MCF 10A (cell line): ENCODE measurements around the gene EXD3. TPM values are rescaled to one million over a fixed set of nuclear protein-coding genes. Genes with fewer than 3 reads are reported as not detected.

Experiments
- BruUV-seq: library from RNA; stranded (reverse); fragments of 400-500 nt; replicated peaks from 2 replicates; lab custom pipeline; 2021; lab: Mats Ljungman, UMichigan
- CTCF ChIA-PET: fragments of 300-600 bp; sonication (Branson Sonifier 250); formaldehyde crosslinking; extraction: SDS; loops from one replicate; lab custom pipeline; 2021; ENCODE audit warnings: antibody characterized with exemption, inconsistent platforms; lab: Yijun Ruan, JAX
- POLR2A ChIA-PET: fragments of 300-600, 350-650 bp; sonication (Branson Sonifier 250); formaldehyde crosslinking; extraction: SDS; loops from one replicate; lab custom pipeline; 2020; ENCODE audit warnings: antibody characterized with exemption, inconsistent platforms; lab: Yijun Ruan, JAX
- DNase-seq: peaks from one replicate; pipeline ENCODE4 v3.0.0-alpha.2; 2018; ENCODE audit not compliant: unreplicated experiment
- H3K27ac Mint-ChIP-seq: one replicate; pipeline ENCODE4 v1.8.0; 2022; ENCODE audit warnings: mild to moderate bottlenecking, low read depth, mixed read lengths; ENCODE audit not compliant: unreplicated experiment
- H3K27me3 Mint-ChIP-seq: one replicate; pipeline ENCODE4 v1.8.0; 2022; ENCODE audit warnings: mixed read lengths; ENCODE audit not compliant: insufficient read depth, unreplicated experiment
- H3K36me3 Mint-ChIP-seq: one replicate; pipeline ENCODE4 v1.8.0; 2022; ENCODE audit warnings: mild to moderate bottlenecking, moderate library complexity, mixed read lengths; ENCODE audit not compliant: insufficient read depth, unreplicated experiment
- H3K4me1 Mint-ChIP-seq: one replicate; pipeline ENCODE4 v1.8.0; 2022; ENCODE audit warnings: mixed read lengths; ENCODE audit not compliant: insufficient read depth, unreplicated experiment
- H3K4me3 Mint-ChIP-seq: one replicate; pipeline ENCODE4 v1.8.0; 2022; ENCODE audit warnings: mild to moderate bottlenecking, moderate library complexity, mixed read lengths; ENCODE audit not compliant: unreplicated experiment
- H3K9me3 Mint-ChIP-seq: one replicate; pipeline ENCODE4 v1.8.0; 2022; ENCODE audit warnings: mixed read lengths; ENCODE audit not compliant: unreplicated experiment
- CTCF ChIP-seq: fragments of 200-600 bp; IDR thresholded peaks from one replicate; pipeline ENCODE4 v1.8.0; 2022; ENCODE audit warnings: antibody characterized with exemption, mild to moderate bottlenecking; ENCODE audit not compliant: unreplicated experiment
- intact Hi-C: fragments of 100-400 bp; cut with micrococcal nuclease; formaldehyde crosslinking; loops from 2 replicates; pipeline ENCODE4 v1.14.1; 2022
- total RNA-seq: library from RNA; stranded (reverse); gene quantifications from 2 replicates; pipeline ENCODE4 v1.2.3, GENCODE V29; 2022

EXD3 gene
- total RNA-seq, 1 experiment from 2014 or later: 17.1 TPM

GRCh38 chr9:137449931-137450538 lies 27.1 kb upstream of the EXD3 start:
- Mint-ChIP-seq H3K27me3 (no peaks in the 10 kb centered on the region), H3K4me3 (no peak overlapping the region), H3K27ac (no peak overlapping the region), H3K9me3 (no peaks in the 10 kb centered on the region), H3K36me3 (peaks cover 6% of the 10 kb centered on the region), H3K4me1 (peaks cover 7% of the 10 kb centered on the region)
- ChIA-PET POLR2A (no interaction called here), CTCF (interaction anchor here (0.6 to 0.7 kb wide), 2 partner anchors 211 to 332 kb away, joined by 3 to 8 read pairs; no protein-coding TSS in a partner anchor)
- intact Hi-C loops: loop anchor here (10.0 kb wide), 1 partner anchor 75 kb away; no protein-coding TSS in a partner anchor
- TF ChIP-seq CTCF: no peak
- BruUV-seq: no TSS peak
- DNase-seq: no peak

DNA sequence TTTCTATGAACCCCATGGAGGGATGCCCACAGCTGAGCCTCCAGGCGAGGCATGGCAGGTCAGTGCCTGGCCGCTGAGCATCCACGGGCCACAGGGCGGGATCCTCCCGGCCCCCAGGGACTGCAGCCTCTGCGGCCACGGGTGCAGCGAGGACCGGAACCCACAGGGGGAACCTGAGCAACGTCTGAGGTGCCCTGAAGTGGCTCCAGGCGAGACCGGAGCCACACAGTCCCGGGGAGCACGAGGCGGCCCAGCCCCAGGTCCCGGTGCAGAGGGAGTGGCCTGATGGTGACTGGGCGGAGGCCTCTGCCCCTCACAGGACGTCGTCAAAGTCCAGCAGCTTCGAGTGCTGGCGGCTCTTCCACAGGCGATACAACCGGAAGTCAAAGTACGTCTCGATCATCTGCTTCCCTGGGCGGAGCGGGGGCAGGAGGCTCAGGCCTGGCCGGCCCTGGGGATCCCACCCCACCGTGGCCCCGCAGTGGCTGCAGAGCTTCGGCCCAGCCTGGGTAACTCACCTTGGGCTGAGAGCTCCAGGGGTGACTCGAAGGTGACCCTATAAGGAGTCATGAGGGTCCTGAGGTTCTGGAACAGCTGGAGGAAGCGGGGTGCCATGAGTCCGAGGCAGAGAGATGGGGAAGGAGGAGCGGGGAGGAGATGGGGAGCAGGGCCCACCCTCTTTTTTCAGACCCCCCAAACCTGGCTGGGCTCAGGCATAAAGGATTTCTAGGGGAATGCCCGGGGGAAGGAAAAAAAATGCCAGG lies 26.3 kb upstream of the EXD3 start:
- Mint-ChIP-seq H3K27ac (no peak overlapping the region), H3K27me3 (no peaks in the 10 kb centered on the region), H3K9me3 (no peaks in the 10 kb centered on the region), H3K4me1 (peaks cover 11% of the 10 kb centered on the region), H3K36me3 (peaks cover 1% of the 10 kb centered on the region), H3K4me3 (no peak overlapping the region)
- ChIA-PET POLR2A (no interaction called here), CTCF (interaction anchor here (0.6 to 0.7 kb wide), 2 partner anchors 25 to 331 kb away, joined by 4 to 8 read pairs; no protein-coding TSS in a partner anchor)
- no TSS peak for BruUV-seq
- DNase-seq: no peak
- intact Hi-C loops: loop anchor here (10.0 kb wide), 1 partner anchor 76 kb away; no protein-coding TSS in a partner anchor
- TF ChIP-seq CTCF: no peak

DNA sequence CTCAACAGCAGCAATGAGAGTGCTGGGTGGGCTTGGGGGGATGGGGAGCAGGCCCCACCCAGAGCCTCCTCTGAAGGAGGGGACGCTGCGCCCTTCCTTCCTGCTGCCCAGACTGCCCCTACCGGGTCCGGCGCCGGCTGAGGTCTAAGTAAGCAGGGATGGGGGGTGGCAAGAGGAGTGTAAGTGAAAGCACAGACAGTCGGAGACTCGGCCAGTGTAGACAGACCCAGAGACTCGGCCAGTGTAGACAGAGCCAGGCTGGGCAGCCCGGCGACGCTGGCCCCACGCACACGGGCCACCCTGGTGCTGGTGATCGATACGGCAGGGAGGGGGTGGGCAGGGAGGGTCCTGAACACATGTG lies 25.6 kb upstream of the EXD3 start:
- no peak for DNase-seq
- no peaks in the 10 kb centered on the region for H3K36me3 Mint-ChIP-seq
- TF ChIP-seq CTCF: no peak
- intact Hi-C loops: loop anchor here (10.0 kb wide), 1 partner anchor 76 kb away; no protein-coding TSS in a partner anchor
- H3K4me1 Mint-ChIP-seq: peaks cover 11% of the 10 kb centered on the region
- H3K27ac Mint-ChIP-seq: no peak overlapping the region
- ChIA-PET CTCF (no interaction called here), POLR2A (no interaction called here)
- no peaks in the 10 kb centered on the region for H3K9me3 Mint-ChIP-seq
- H3K27me3 Mint-ChIP-seq: no peaks in the 10 kb centered on the region
- no peak overlapping the region for H3K4me3 Mint-ChIP-seq
- BruUV-seq: no TSS peak
